ENCODE data around the gene ATP1A2.
"Not testable (repeated sequence)": the region's sequence is repeated elsewhere in the genome, so short reads cannot be mapped to it uniquely, and the experiment has no call there.

Gene ATP1A2

GRCh38 chr1:160101037-160101716 lies 14.4 kb upstream of the ATP1A2 start:
- DNase-seq (ENCODE audit: low read depth), result peak; percentile 53

- no peak for DNase-seq (ENCODE audit: low read depth)
Measured at GRCh38 chr1:160101717-160102522, 13.6 kb upstream of the ATP1A2 start.

- DNase-seq (ENCODE audit: low read depth), result no peak
Measured at GRCh38 chr1:160103658-160104408, 11.7 kb upstream of the ATP1A2 start.

- DNase-seq (ENCODE audit: low read depth), result no peak
Measured at GRCh38 chr1:160104486-160104885, 11.1 kb upstream of the ATP1A2 start.

- DNase-seq (ENCODE audit: low read depth), result no peak
Measured at GRCh38 chr1:160105155-160105554, 10.4 kb upstream of the ATP1A2 start.

GRCh38 chr1:160107512-160107911 lies 8.0 kb upstream of the ATP1A2 start:
- DNase-seq (ENCODE audit: low read depth), result no peak

DNA sequence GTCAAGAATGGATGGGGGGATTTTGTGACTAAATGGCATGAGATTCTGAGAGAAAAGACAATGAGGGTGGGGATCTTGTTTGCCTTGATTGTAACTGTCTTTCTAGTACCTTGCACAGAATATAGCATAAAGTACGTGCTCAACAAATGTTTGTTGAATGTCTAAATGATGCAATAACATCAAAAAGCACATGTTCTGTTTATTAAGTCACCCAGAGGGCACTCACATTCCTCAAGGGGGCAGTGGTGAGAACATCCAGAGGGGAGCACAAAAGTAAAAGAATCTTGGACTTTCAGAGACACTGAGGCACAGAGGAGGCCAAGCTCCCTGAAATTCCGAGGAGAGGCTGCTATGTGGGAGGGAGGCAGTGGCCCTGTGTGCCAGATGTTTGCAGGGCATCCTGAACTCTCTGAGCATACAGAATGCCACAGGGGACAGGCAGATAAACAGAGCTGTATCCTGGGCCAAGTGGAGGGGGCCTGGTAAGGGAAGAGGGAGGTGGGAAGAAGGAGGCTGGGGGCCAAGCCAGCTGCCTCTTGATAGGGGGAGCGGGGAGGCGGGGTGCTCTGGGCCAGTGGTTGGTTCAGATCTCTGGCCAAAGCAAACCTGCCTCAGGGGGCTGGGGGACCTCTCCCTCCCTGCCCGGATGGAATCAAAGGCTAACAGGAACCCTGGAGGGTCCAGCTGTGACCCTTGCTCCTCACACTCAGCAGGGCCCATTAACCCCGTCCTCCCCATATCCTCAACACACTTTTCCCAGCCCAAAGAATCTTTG lies 6.5 kb upstream of the ATP1A2 start:
- no peak for DNase-seq (ENCODE audit: low read depth)

DNA sequence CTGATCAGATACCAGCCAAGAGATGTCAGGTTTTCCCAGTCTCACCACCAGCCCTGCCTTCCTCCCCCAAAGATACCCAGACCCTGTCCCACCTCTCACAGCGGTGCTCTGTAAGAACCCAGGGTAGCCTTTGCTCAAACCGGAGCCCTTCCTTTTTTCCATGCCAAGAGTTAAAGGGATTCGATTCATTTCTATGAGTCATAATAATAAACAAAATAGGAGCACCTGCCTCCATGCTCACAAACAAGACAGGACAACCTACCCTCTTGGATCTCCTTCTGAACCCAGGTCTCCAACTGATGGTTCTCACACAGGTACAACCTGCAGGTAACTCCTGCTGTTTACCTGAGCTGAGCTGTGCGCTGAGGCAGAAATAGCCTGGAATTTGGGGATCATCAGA lies 5.9 kb upstream of the ATP1A2 start:
- DNase-seq (ENCODE audit: low read depth), result no peak

GRCh38 chr1:160111462-160111861 lies 4.1 kb upstream of the ATP1A2 start:
- not testable (repeated sequence) for DNase-seq (ENCODE audit: low read depth)

DNA sequence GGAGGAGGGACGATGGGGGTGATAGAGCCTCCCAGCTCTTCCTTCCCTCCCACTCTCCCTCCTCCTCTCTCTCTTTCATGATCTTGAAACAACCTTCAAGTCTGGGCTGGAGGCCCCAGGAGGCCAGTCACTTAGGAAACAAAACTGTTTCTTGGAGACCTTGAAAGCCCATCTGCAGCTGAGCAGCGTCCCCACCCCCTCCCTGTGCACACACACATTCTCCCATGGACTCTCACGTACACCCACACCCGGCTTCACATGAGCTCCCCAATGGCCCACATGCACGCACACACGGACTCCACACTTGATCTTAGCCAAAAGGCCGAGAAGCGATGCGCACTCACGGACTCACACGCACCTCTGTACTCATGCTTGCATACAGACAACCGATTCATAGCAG lies 3.2 kb upstream of the ATP1A2 start:
- no peak for DNase-seq (ENCODE audit: low read depth)

- no peak for DNase-seq (ENCODE audit: low read depth)
Measured at GRCh38 chr1:160113407-160113806, 2.2 kb upstream of the ATP1A2 start.

DNA sequence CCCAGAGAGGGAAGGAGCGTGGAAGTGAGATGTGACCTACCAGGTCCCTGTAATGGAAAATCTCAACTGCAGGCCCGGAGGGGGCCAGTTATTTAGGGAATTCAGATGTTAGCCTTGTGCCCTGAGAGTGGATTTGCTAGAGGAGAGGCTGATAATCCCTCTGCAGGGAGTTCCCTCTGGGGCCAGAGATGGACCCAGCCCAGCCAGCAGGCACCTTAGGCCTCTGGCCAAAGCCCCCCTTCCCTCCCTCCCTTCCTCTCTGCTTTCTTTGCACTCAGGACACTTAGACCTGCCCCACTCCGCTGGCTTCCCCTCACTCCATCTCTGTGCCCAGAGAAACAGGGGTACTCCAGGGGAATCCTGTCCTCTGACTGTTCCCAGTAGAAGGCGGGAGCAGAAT lies 1.5 kb upstream of the ATP1A2 start:
- DNase-seq (ENCODE audit: low read depth), result no peak

- no peak for DNase-seq (ENCODE audit: low read depth)
Measured at GRCh38 chr1:160116283-160117147, 956 bp downstream of the ATP1A2 start.

GRCh38 chr1:160117300-160117699 lies 1.7 kb downstream of the ATP1A2 start:
- DNase-seq (ENCODE audit: low read depth), result no peak

DNA sequence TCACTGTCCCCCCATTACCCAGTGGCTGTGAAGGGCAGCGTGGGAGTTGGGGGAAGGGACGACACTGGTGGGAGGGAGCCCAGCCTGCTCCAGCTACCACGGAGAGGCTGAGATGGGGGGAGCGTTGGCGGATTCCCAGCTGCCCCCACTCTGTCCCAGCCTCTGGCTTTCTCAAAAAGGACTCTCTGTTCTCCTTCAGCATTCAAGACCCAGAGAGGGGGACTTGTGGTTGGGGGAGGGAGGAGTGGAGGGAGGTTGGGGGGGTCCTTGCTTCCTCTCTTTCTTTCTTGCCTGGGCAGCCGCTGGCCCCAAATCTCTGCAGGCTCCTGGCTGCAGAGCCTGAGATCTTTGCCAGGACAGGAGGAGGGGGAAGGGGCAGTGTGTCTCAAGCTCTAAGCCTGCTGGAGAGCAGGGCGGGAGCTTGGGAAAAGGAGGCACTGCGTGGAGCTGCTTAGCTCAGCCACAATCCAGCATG lies 2.2 kb downstream of the ATP1A2 start:
- no peak for DNase-seq (ENCODE audit: low read depth)

DNA sequence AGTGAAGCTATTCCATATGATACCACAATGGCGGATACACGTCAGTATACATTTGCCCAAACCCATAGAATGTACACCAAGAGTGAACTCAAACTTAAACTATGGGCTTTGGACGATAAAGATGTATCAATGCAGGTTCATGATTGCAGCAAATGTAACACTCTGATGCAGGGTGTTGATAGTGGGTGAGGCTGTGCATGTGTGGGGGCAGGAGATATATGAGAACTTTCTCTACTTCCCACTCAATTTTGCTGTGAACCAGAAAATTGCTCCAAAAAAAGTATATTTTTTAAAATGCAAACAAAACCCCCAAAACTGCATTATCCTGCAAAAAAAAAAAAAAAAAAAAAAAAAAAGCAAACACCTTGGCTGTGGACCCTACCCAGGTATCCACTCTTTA lies 3.4 kb downstream of the ATP1A2 start:
- DNase-seq (ENCODE audit: low read depth), result no peak

DNA sequence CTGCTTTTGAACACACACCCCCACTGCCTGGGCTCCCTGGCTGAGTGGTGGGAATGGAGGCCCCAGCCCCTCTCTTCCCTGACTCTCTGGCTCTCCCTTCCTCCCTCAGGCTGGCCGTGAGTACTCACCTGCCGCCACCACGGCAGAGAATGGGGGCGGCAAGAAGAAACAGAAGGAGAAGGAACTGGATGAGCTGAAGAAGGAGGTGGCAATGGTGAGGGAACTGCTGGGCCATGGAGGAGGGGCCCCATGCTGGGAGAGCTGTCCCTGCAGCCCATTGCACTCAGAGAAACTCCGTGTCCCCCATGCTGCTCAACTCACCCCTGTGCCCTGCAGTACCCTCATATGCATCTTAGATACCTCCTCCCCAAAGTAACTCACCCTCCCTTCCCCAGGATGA lies 5.2 kb downstream of the ATP1A2 start:
- no peak for DNase-seq (ENCODE audit: low read depth)

DNA sequence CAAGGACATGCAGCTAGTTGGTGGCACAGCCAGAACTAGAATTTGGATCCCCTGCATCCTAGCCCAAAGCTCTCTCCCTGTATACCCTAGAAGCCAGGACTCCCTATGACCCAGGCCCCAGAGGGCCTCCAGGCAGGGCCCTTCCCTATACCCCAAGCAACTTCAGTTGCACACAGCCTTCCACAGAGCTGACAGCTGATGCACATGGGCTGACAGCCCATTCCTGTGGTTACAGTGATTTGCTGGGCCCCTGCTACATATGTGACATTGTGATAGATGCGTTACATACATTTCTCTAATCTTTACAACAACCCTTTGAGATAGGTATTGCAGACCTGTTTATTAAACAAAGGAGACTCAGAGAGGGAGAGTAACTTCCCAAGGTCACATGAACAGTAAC lies 5.8 kb downstream of the ATP1A2 start:
- DNase-seq (ENCODE audit: low read depth), result no peak

DNA sequence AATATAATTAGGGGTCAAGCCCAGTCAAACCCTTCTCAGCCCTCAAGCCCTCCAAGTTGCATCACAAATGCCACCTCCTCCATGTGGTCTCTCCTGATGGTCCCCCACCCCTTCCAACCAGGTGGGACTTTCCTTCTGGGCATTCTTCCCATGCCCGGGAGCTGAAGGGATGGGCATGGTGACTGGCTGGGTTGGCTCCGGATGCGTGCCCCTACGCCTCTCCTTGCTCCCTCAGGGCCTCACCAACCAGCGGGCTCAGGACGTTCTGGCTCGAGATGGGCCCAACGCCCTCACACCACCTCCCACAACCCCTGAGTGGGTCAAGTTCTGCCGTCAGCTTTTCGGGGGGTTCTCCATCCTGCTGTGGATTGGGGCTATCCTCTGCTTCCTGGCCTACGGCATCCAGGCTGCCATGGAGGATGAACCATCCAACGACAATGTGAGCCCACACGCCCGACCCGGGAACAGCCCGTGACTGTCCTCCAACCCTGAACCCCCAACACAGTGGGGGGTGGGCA lies 7.5 kb downstream of the ATP1A2 start:
- no peak for DNase-seq (ENCODE audit: low read depth)

DNA sequence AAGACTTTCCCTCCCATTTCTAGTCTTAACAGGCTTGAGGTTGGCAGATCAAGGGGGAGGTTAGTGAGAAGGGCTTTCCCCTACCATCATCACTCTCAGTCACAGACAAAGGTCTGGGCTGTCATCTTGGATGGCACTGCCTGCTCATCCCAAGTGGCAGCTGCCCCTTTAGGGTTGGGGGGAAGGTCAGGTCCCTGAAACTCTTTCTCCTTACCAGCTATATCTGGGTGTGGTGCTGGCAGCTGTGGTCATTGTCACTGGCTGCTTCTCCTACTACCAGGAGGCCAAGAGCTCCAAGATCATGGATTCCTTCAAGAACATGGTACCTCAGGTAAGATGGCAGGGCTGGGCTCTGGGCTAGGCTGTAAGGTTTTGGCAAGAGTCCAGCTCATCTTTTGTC lies 8.2 kb downstream of the ATP1A2 start:
- DNase-seq (ENCODE audit: low read depth), result no peak
